Stomach (tissue), 9 donors: Measurements from ENCODE around the gene KCNJ12. TPM values are rescaled to one million over a fixed set of nuclear protein-coding genes. Genes with fewer than 3 reads are reported as not detected.
A peak's percentile ranks its signal among the peaks of the same experiment; 100 is the strongest.

Experiments used
- DNase-seq, 2 donors: peaks; one replicate each; pipeline versions ENCODE4 v3.0.0 to v3.0.0-alpha.2; 2013 to 2019
- H3K27ac ChIP-seq, 5 donors: fragments of 200-600 bp in 4 of 5; sonication (generic) in 4 of 5; one replicate each; pipeline ENCODE4 v1.5.1; 2013 to 2019; ENCODE audit warnings: mild to moderate bottlenecking in 1 of 5, moderate library complexity in 1 of 5
- H3K27me3 ChIP-seq, 3 donors: fragments of 200-600 bp; sonication (generic); one replicate each; pipeline ENCODE4 v1.5.1; 2017 to 2019; ENCODE audit warnings: mixed run types in 1 of 3
- H3K36me3 ChIP-seq, 4 donors: fragments of 200-600 bp; sonication (generic); 1 replicate in 3 of 4; 2 replicates in 1 of 4; pipeline ENCODE4 v1.5.1; 2016 to 2019
- H3K4me1 ChIP-seq, 4 donors: fragments of 200-600 bp; sonication (generic); one replicate each; pipeline ENCODE4 v1.5.1; 2016 to 2019
- H3K4me3 ChIP-seq, 4 donors: fragments of 200-600 bp; sonication (generic) in 3 of 4; one replicate each; pipeline ENCODE4 v1.5.1; 2016 to 2019; ENCODE audit warnings: mild to moderate bottlenecking in 1 of 4
- H3K9me3 ChIP-seq, 4 donors: fragments of 200-600 bp; sonication (generic); one replicate each; pipeline ENCODE4 v1.5.1; 2016 to 2019
- CTCF ChIP-seq, 7 experiments: fragments of 450-650 bp in 4 of 7; fragments of 200-600 bp in 3 of 7; sonication (generic) in 3 of 7; IDR thresholded peaks; one replicate each; pipeline ENCODE4 v1.5.1; 2016 to 2019; ENCODE audit warnings: antibody characterized with exemption in 7 of 7, control low read depth in 2 of 7, mild to moderate bottlenecking in 1 of 7
- EP300 ChIP-seq: sonication (generic); formaldehyde crosslinking; IDR thresholded peaks from one replicate; pipeline ENCODE4 v1.6.1; 2017; ENCODE audit warnings: antibody characterized with exemption
- POLR2A ChIP-seq, 4 donors: fragments of 450-650 bp; IDR thresholded peaks; one replicate each; pipeline ENCODE4 v1.6.1; 2016; ENCODE audit warnings: antibody characterized with exemption in 4 of 4, control low read depth in 2 of 4, mild to moderate bottlenecking in 1 of 4, moderate library complexity in 1 of 4
- POLR2AphosphoS5 ChIP-seq, 3 donors: sonication (generic); formaldehyde crosslinking; IDR thresholded peaks; one replicate each; pipeline ENCODE4 v1.6.1; 2016; ENCODE audit warnings: antibody characterized with exemption in 3 of 3
- WGBS, 5 donors: extraction: QIAGEN DNeasy Blood & Tissue Kit in 3 of 5; methylation state at CpG; one replicate each; pipeline versions ENCODE4 v1.1.5 to v1.1.7; 2013 to 2018; 5-methylcytosine and 5-hydroxymethylcytosine counted together
- intact Hi-C: fragments of 100-400 bp; cut with DNase I; formaldehyde crosslinking; loops from one replicate; pipeline ENCODE4 v1.15.1; 2023; ENCODE audit warnings: low total_unique reads
- polyA plus RNA-seq, 3 donors: library from polyadenylated mRNA; stranded (reverse); fragments of 200-250 nt; gene quantifications; one replicate each; pipeline ENCODE4 v1.2.3, GENCODE V29; 2013
- total RNA-seq, 5 donors: library from RNA; depleted of rRNA; stranded (reverse); fragments of >200 nt; gene quantifications; one replicate each; pipeline versions ENCODE4 v1.1.0 to v1.2.3, GENCODE V29; 2014 to 2016
- donor health status: healthy with polysubstance abuse.
- donor health status: Bipolar disorder and iron deficiency.
- donor health status: healthy.

Gene KCNJ12
- total and polyA plus RNA-seq, 8 donors = under 0.01 to 10.5 (median 1.8) TPM; not detected in 1

- no peak for TF ChIP-seq POLR2AphosphoS5 (IDR thresholded peaks at IDR 0.05)
- no peak for TF ChIP-seq EP300
- no peak for TF ChIP-seq CTCF (IDR thresholded peaks at IDR 0.05)
- TF ChIP-seq POLR2A (IDR thresholded peaks at IDR 0.05) = no peak
- intact Hi-C loops = loop anchor here (5.0 to 10.0 kb wide), 2 partner anchors 49 to 143 kb away; no protein-coding TSS in a partner anchor
- 47 to 59% (median 49%) methylated on average over 7 of the region's 7 CpGs for WGBS, 5 donors
- Histone ChIP-seq H3K4me3 (no peak overlapping the region), H3K27me3 (peaks cover 0 to 18% (median 2%) of the 10 kb centered on the region in 3 donors), H3K4me1 (peaks cover 3 to 14% (median 13%) of the 10 kb centered on the region in 4 donors), H3K27ac (no peak overlapping the region), H3K36me3 (no peaks in the 10 kb centered on the region), H3K9me3 (no peaks in the 10 kb centered on the region)
- DNase-seq = no peak
These were observed 81.9 kb downstream of the KCNJ12 start for GRCh38 chr17:21458054-21458453.

GRCh38 chr17:21459536-21459935, 83.4 kb downstream of the KCNJ12 start:
- no peak for DNase-seq
- no peak for TF ChIP-seq POLR2AphosphoS5 (IDR thresholded peaks at IDR 0.05)
- TF ChIP-seq CTCF (IDR thresholded peaks at IDR 0.05) = no peak
- no peak for TF ChIP-seq EP300
- TF ChIP-seq POLR2A (IDR thresholded peaks at IDR 0.05) = no peak
- Histone ChIP-seq H3K4me3 (no peak overlapping the region), H3K27ac (no peak overlapping the region), H3K36me3 (no peaks in the 10 kb centered on the region), H3K9me3 (no peaks in the 10 kb centered on the region), H3K4me1 (peaks cover 10 to 25% (median 18%) of the 10 kb centered on the region in 4 donors), H3K27me3 (peaks cover 0 to 32% (median 14%) of the 10 kb centered on the region in 3 donors)
- WGBS, 5 donors = 75 to 83% (median 79%) methylated on average over 8 of the region's 8 CpGs
- intact Hi-C loops = loop anchor here (5.0 to 10.0 kb wide), 2 partner anchors 48 to 145 kb away; no protein-coding TSS in a partner anchor

- 39 to 62% (median 50%) methylated on average over 6 of the region's 6 CpGs for WGBS, 5 donors
- Histone ChIP-seq H3K4me3 (no peak overlapping the region), H3K36me3 (no peaks in the 10 kb centered on the region), H3K9me3 (no peaks in the 10 kb centered on the region), H3K4me1 (peaks cover 10 to 25% (median 18%) of the 10 kb centered on the region in 4 donors), H3K27ac (no peak overlapping the region), H3K27me3 (peaks cover 0 to 35% (median 14%) of the 10 kb centered on the region in 3 donors)
- DNase-seq = no peak
- TF ChIP-seq EP300 (no peak), POLR2A (IDR thresholded peaks at IDR 0.05) (no peak), POLR2AphosphoS5 (IDR thresholded peaks at IDR 0.05) (no peak)
- intact Hi-C loops = no loop called here
These were observed 84.2 kb downstream of the KCNJ12 start for GRCh38 chr17:21460358-21460757.

GRCh38 chr17:21462237-21462636, 86.1 kb downstream of the KCNJ12 start:
- no peak overlapping the region for H3K27ac ChIP-seq
- no peak overlapping the region for H3K4me3 ChIP-seq
- DNase-seq = peak in 1 of 2 donors; percentile 32
- H3K27me3 ChIP-seq = peaks cover 0 to 35% (median 14%) of the 10 kb centered on the region in 3 donors
- TF ChIP-seq EP300 (no peak), POLR2AphosphoS5 (IDR thresholded peaks at IDR 0.05) (no peak), POLR2A (IDR thresholded peaks at IDR 0.05) (no peak), CTCF (IDR thresholded peaks at IDR 0.05) (no peak)
- no peaks in the 10 kb centered on the region for H3K9me3 ChIP-seq
- peaks cover 5 to 17% (median 12%) of the 10 kb centered on the region in 4 donors for H3K4me1 ChIP-seq
- H3K36me3 ChIP-seq = no peaks in the 10 kb centered on the region
- 88 to 94% (median 91%) methylated on average over 8 of the region's 8 CpGs for WGBS, 5 donors
- intact Hi-C loops = no loop called here

GRCh38 chr17:21463204-21463661, 87.1 kb downstream of the KCNJ12 start:
- Histone ChIP-seq H3K9me3 (no peaks in the 10 kb centered on the region), H3K27me3 (peaks cover 0 to 30% (median 14%) of the 10 kb centered on the region in 3 donors), H3K36me3 (no peaks in the 10 kb centered on the region), H3K4me1 (peaks cover 0 to 13% (median 9%) of the 10 kb centered on the region in 4 donors), H3K27ac (no peak overlapping the region), H3K4me3 (no peak overlapping the region)
- 32 to 48% (median 33%) methylated on average over 11 of the region's 11 CpGs for WGBS, 5 donors
- DNase-seq = no peak
- intact Hi-C loops = no loop called here
- TF ChIP-seq CTCF (IDR thresholded peaks at IDR 0.05) = no peak
- no peak for TF ChIP-seq EP300
- TF ChIP-seq POLR2A (IDR thresholded peaks at IDR 0.05) = no peak
- TF ChIP-seq POLR2AphosphoS5 (IDR thresholded peaks at IDR 0.05) = no peak
